OCI-LY1 (cell line): Measurements from ENCODE around the gene IFRD2.
A peak's percentile ranks its signal among the peaks of the same experiment; 100 is the strongest.

ENCODE experiments used
- H2AFZ ChIP-seq: fragments of 200-600 bp; sonication (generic), shearing (Covaris generic); 2 replicates; pipeline ENCODE4 v1.6.0; 2014; ENCODE audit warnings: antibody characterized with exemption, mild to moderate bottlenecking, low read length
- H3F3A ChIP-seq: fragments of 200-600 bp; sonication (generic), shearing (Covaris generic); 2 replicates; pipeline ENCODE4 v1.6.0; 2014; ENCODE audit warnings: mild to moderate bottlenecking, antibody characterized with exemption, low read length, moderate library complexity; ENCODE audit not compliant: insufficient read depth
- H3K27ac ChIP-seq: fragments of 200-600 bp; sonication (generic); 2 replicates; pipeline ENCODE4 v1.5.1; 2014; ENCODE audit warnings: low read length, mixed run types, mild to moderate bottlenecking, low read depth; ENCODE audit not compliant: poor library complexity, severe bottlenecking
- H3K27me3 ChIP-seq: fragments of 200-600 bp; sonication (generic); 2 replicates; pipeline ENCODE4 v1.6.0; 2014; ENCODE audit warnings: antibody characterized with exemption, mild to moderate bottlenecking, low read length, moderate library complexity; ENCODE audit not compliant: insufficient read depth
- H3K36me3 ChIP-seq: fragments of 200-600 bp; sonication (generic); 2 replicates; pipeline ENCODE4 v1.6.1; 2014; ENCODE audit warnings: mild to moderate bottlenecking, antibody characterized with exemption, low read length, moderate library complexity, mixed read lengths; ENCODE audit not compliant: insufficient read depth
- H3K4me1 ChIP-seq: fragments of 200-600 bp; sonication (generic); 2 replicates; pipeline ENCODE4 v1.5.1; 2014; ENCODE audit warnings: mild to moderate bottlenecking, low read length, moderate library complexity; ENCODE audit not compliant: insufficient read depth, severe bottlenecking
- H3K4me2 ChIP-seq: fragments of 200-600 bp; sonication (generic), shearing (Covaris generic); 2 replicates; pipeline ENCODE4 v1.6.1; 2014; ENCODE audit warnings: low read length
- H3K4me3 ChIP-seq: fragments of 200-600 bp; sonication (generic); 2 replicates; pipeline ENCODE4 v1.5.1; 2014; ENCODE audit warnings: low read length, low read depth, mild to moderate bottlenecking, mixed read lengths; ENCODE audit not compliant: poor library complexity, severe bottlenecking
- H3K79me2 ChIP-seq: fragments of 200-600 bp; shearing (Covaris generic); 2 replicates; pipeline ENCODE4 v1.6.1; 2016; ENCODE audit warnings: mixed run types, low read length, mixed read lengths; ENCODE audit not compliant: insufficient read depth
- H3K9ac ChIP-seq: fragments of 200-600 bp; sonication (generic), shearing (Covaris generic); 2 replicates; pipeline ENCODE4 v1.6.1; 2014; ENCODE audit warnings: mild to moderate bottlenecking, low read length, mixed read lengths
- H3K9me2 ChIP-seq: fragments of 200-600 bp; sonication (generic), shearing (Covaris generic); 2 replicates; pipeline ENCODE4 v1.6.1; 2014; ENCODE audit warnings: low read depth, mild to moderate bottlenecking, low read length, mixed read lengths
- H3K9me3 ChIP-seq: fragments of 200-600 bp; shearing (Covaris generic); 2 replicates; pipeline ENCODE4 v1.6.1; 2014; ENCODE audit warnings: low read length, mixed read lengths
- H4K20me1 ChIP-seq: fragments of 200-600 bp; sonication (generic), shearing (Covaris generic); 2 replicates; pipeline ENCODE4 v1.6.0; 2016; ENCODE audit warnings: mild to moderate bottlenecking, low read length; ENCODE audit not compliant: insufficient read depth
- EZH2 ChIP-seq: fragments of 200-600 bp; sonication (generic), shearing (Covaris generic); IDR thresholded peaks from 2 replicates; pipeline ENCODE4 v1.8.0; 2017; ENCODE audit warnings: borderline replicate concordance, mixed run types, mild to moderate bottlenecking, antibody characterized with exemption, low read length, moderate library complexity, mixed read lengths
- TF ChIP-seq, protein P1 (sequence below): fragments of 200-600 bp; sonication (generic), shearing (Covaris generic); IDR thresholded peaks from 2 replicates; pipeline ENCODE4 v1.5.1; 2017; ENCODE audit warnings: mild to moderate bottlenecking, antibody characterized with exemption, low read length, moderate library complexity, mixed read lengths

Gene IFRD2

DNA sequence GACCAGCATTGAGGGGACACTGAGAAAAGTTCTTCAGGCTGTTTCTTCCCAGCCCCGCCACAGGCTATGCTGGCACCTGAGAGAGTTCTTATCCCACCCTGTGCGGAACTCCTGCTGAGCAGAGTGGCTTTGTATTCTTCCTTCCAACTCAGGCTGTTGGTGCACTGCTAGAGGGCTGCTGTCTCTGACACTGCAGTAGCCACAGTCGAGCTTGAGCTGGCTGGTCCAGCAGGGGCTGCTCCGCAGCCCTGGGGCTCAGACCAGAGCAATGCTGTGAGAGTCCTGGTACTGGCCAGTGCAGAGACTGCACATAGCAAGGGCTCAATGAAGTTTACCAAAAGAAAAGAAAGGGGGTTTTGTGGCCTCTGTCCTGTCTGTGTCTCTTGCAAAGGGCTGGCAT lies 52.6 kb downstream of the IFRD2 start:
- Histone ChIP-seq H3K4me1 (peaks cover 61% of the 10 kb centered on the region), H3K4me2 (no peak overlapping the region; the same call in 1 of the 2 replicates)
- TF ChIP-seq EZH2, result no peak
- TF ChIP-seq, protein P1, sequence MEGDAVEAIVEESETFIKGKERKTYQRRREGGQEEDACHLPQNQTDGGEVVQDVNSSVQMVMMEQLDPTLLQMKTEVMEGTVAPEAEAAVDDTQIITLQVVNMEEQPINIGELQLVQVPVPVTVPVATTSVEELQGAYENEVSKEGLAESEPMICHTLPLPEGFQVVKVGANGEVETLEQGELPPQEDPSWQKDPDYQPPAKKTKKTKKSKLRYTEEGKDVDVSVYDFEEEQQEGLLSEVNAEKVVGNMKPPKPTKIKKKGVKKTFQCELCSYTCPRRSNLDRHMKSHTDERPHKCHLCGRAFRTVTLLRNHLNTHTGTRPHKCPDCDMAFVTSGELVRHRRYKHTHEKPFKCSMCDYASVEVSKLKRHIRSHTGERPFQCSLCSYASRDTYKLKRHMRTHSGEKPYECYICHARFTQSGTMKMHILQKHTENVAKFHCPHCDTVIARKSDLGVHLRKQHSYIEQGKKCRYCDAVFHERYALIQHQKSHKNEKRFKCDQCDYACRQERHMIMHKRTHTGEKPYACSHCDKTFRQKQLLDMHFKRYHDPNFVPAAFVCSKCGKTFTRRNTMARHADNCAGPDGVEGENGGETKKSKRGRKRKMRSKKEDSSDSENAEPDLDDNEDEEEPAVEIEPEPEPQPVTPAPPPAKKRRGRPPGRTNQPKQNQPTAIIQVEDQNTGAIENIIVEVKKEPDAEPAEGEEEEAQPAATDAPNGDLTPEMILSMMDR, result no peak

GRCh38 chr3:50238549-50239026 lies 53.6 kb downstream of the IFRD2 start:
- Histone ChIP-seq H3K79me2 (peaks cover 28% of the 10 kb centered on the region), H4K20me1 (no peaks in the 10 kb centered on the region)

More for the DNA sequence above, 52.6 kb downstream of the IFRD2 start:
- Histone ChIP-seq H4K20me1 (no peaks in the 10 kb centered on the region), H3K9me3 (no peaks in the 10 kb centered on the region), H3K9me2 (no peaks in the 10 kb centered on the region), H3K36me3 (peaks cover 9% of the 10 kb centered on the region; the same call in 1 of the 2 replicates), H3K4me3 (no peak overlapping the region), H3F3A (no peaks in the 10 kb centered on the region), H2AFZ (no peak overlapping the region), H3K27me3 (no peaks in the 10 kb centered on the region), H3K9ac (no peak overlapping the region; the same call in 1 of the 2 replicates), H3K79me2 (peaks cover 28% of the 10 kb centered on the region), H3K27ac (no peak overlapping the region)

GRCh38 chr3:50237754-50238548 lies 54.3 kb downstream of the IFRD2 start:
- H3K4me3 ChIP-seq, result peak overlapping the region; percentile 93
- no peak overlapping the region for H2AFZ ChIP-seq
- H4K20me1 ChIP-seq, result no peaks in the 10 kb centered on the region
- H3K4me1 ChIP-seq, result peaks cover 54% of the 10 kb centered on the region
- peaks cover 28% of the 10 kb centered on the region for H3K79me2 ChIP-seq
- H3K27me3 ChIP-seq, result no peaks in the 10 kb centered on the region
- no peaks in the 10 kb centered on the region for H3F3A ChIP-seq
- peak overlapping the region; percentile 88 for H3K9ac ChIP-seq
- H3K9me2 ChIP-seq, result no peaks in the 10 kb centered on the region
- TF ChIP-seq, protein P1, result no peak
- no peak for TF ChIP-seq EZH2
- peaks cover 9% of the 10 kb centered on the region; the same call in 1 of the 2 replicates for H3K36me3 ChIP-seq
- no peaks in the 10 kb centered on the region for H3K9me3 ChIP-seq
- peak overlapping the region; percentile 78 for H3K27ac ChIP-seq
- peak overlapping the region; percentile 98 for H3K4me2 ChIP-seq

More at GRCh38 chr3:50238549-50239026, 53.6 kb downstream of the IFRD2 start:
- Histone ChIP-seq H3K9ac (peak overlapping the region; percentile 88), H3K4me3 (peak overlapping the region; percentile 93), H3K4me2 (peak overlapping the region; percentile 98), H3F3A (no peaks in the 10 kb centered on the region), H2AFZ (no peak overlapping the region), H3K36me3 (peaks cover 9% of the 10 kb centered on the region; the same call in 1 of the 2 replicates), H3K27me3 (no peaks in the 10 kb centered on the region), H3K27ac (peak overlapping the region; percentile 78), H3K9me2 (no peaks in the 10 kb centered on the region), H3K4me1 (peaks cover 60% of the 10 kb centered on the region), H3K9me3 (no peaks in the 10 kb centered on the region)
- TF ChIP-seq, protein P1, result no peak
- TF ChIP-seq EZH2, result no peak
